Neural cell (in vitro differentiated cells): ENCODE data around the gene SCN1A. TPM values are rescaled to one million over a fixed set of nuclear protein-coding genes. Genes with fewer than 3 reads are reported as not detected.

Experiments used
- H2AFZ ChIP-seq: fragments of 200-600, 300-800 bp; sonication (generic), shearing (Covaris generic); 2 replicates; pipeline ENCODE4 v1.6.0; 2014; ENCODE audit warnings: low read depth, mild to moderate bottlenecking, antibody characterized with exemption, low read length, moderate library complexity
- H3F3A ChIP-seq: fragments of 200-600 bp; shearing (Covaris generic); 2 replicates; pipeline ENCODE4 v1.6.1; 2016; ENCODE audit warnings: mild to moderate bottlenecking, moderate library complexity, mixed read lengths, antibody characterized with exemption, low read length; ENCODE audit not compliant: insufficient read depth, poor library complexity, severe bottlenecking
- H3K27ac ChIP-seq: fragments of 200-600, 300-800 bp; sonication (generic), shearing (Covaris generic); 2 replicates; pipeline ENCODE4 v1.5.1; 2014; ENCODE audit warnings: mild to moderate bottlenecking, low read length, moderate library complexity
- H3K27me3 ChIP-seq: fragments of 300-800, 200-600 bp; sonication (generic), shearing (Covaris generic); 2 replicates; pipeline ENCODE4 v1.6.0; 2014; ENCODE audit warnings: mild to moderate bottlenecking, low read depth, low read length, moderate library complexity; ENCODE audit not compliant: insufficient read depth
- H3K36me3 ChIP-seq: fragments of 300-800, 200-600 bp; sonication (generic), shearing (Covaris generic); 2 replicates; pipeline ENCODE4 v1.5.1; 2014; ENCODE audit warnings: mild to moderate bottlenecking, antibody characterized with exemption, low read length, moderate library complexity; ENCODE audit not compliant: insufficient read depth
- H3K4me2 ChIP-seq: fragments of 300-800, 200-600 bp; sonication (generic), shearing (Covaris generic); 2 replicates; pipeline ENCODE4 v1.6.0; 2014; ENCODE audit warnings: mild to moderate bottlenecking, low read length
- H3K4me3 ChIP-seq: fragments of 300-800, 200-600 bp; sonication (generic), shearing (Covaris generic); 2 replicates; pipeline ENCODE4 v1.5.1; 2014; ENCODE audit warnings: mild to moderate bottlenecking, low read length, moderate library complexity
- H3K79me2 ChIP-seq: fragments of 200-600 bp; shearing (Covaris generic); replicated peaks from 2 replicates; pipeline ENCODE4 v1.6.0; 2014; ENCODE audit warnings: mild to moderate bottlenecking, low read length, moderate library complexity; ENCODE audit not compliant: insufficient read depth
- H3K9ac ChIP-seq: fragments of 300-800, 200-600 bp; sonication (generic), shearing (Covaris generic); 2 replicates; pipeline ENCODE4 v1.6.1; 2016; ENCODE audit warnings: mild to moderate bottlenecking, low read length, mixed read lengths
- H3K9me2 ChIP-seq: fragments of 200-600 bp; shearing (Covaris generic); 2 replicates; pipeline ENCODE4 v1.6.1; 2016; ENCODE audit warnings: mild to moderate bottlenecking, low read length, mixed read lengths; ENCODE audit not compliant: insufficient read depth
- H3K9me3 ChIP-seq: fragments of 200-600, 300-800 bp; sonication (generic), shearing (Covaris generic); 2 replicates; pipeline ENCODE4 v1.6.1; 2016; ENCODE audit warnings: mild to moderate bottlenecking, mixed run types, low read length, moderate library complexity, mixed read lengths
- H4K20me1 ChIP-seq: fragments of 200-600 bp; shearing (Covaris generic); 2 replicates; pipeline ENCODE4 v1.6.1; 2016; ENCODE audit warnings: mild to moderate bottlenecking, mixed run types; ENCODE audit not compliant: insufficient read depth
- CTCF ChIP-seq: fragments of 450-650 bp; IDR thresholded peaks from 2 replicates; pipeline ENCODE4 v1.5.1; 2014; ENCODE audit warnings: antibody characterized with exemption, mild to moderate bottlenecking, moderate library complexity; ENCODE audit not compliant: poor library complexity, severe bottlenecking
- EP300 ChIP-seq: fragments of 450-650 bp; conservative IDR thresholded peaks from 2 replicates; pipeline ENCODE4 v1.6.1; 2014; ENCODE audit warnings: antibody characterized with exemption, mild to moderate bottlenecking, moderate library complexity; ENCODE audit not compliant: poor library complexity, severe bottlenecking
- EZH2 ChIP-seq: fragments of 200-600, 300-800 bp; shearing (Covaris generic), sonication (generic); IDR thresholded peaks from 2 replicates; pipeline ENCODE4 v1.6.1; 2014; ENCODE audit warnings: antibody characterized with exemption, low read length, borderline replicate concordance, mild to moderate bottlenecking; ENCODE audit not compliant: insufficient read depth, poor library complexity, severe bottlenecking
- MXI1 ChIP-seq: fragments of 450-650 bp; conservative IDR thresholded peaks from 2 replicates; pipeline ENCODE4 v1.6.1; 2014; ENCODE audit warnings: antibody characterized with exemption, mild to moderate bottlenecking; ENCODE audit not compliant: poor library complexity, severe bottlenecking
- POLR2AphosphoS5 ChIP-seq: IDR thresholded peaks from 2 replicates; pipeline ENCODE4 v1.6.1; 2012
- RAD21 ChIP-seq: fragments of 450-650 bp; conservative IDR thresholded peaks from 2 replicates; pipeline ENCODE4 v1.6.1; 2014; ENCODE audit warnings: antibody characterized with exemption, mild to moderate bottlenecking, moderate library complexity
- REST ChIP-seq: IDR thresholded peaks from 2 replicates; pipeline ENCODE4 v1.6.1; 2012; ENCODE audit warnings: borderline replicate concordance
- SMC3 ChIP-seq: fragments of 450-650 bp; conservative IDR thresholded peaks from 2 replicates; pipeline ENCODE4 v1.6.1; 2014; ENCODE audit warnings: antibody characterized with exemption, mild to moderate bottlenecking, moderate library complexity; ENCODE audit not compliant: poor library complexity
- TAF1 ChIP-seq: IDR thresholded peaks from 2 replicates; pipeline ENCODE4 v1.6.1; 2012; ENCODE audit warnings: low read depth
- polyA plus RNA-seq: library from polyadenylated mRNA; depleted of rRNA; stranded (reverse); fragments of >200 nt; gene quantifications from 2 replicates; pipeline ENCODE4 v1.2.3, GENCODE V29; 2014

Gene SCN1A
- polyA plus RNA-seq, 1 donor from 2014 or later, result 1.0 TPM

- Histone ChIP-seq H3K4me2 (no peak overlapping the region), H3K9ac (no peak overlapping the region), H3K9me2 (no peaks in the 10 kb centered on the region), H3F3A (no peaks in the 10 kb centered on the region), H2AFZ (no peak overlapping the region), H3K4me3 (no peak overlapping the region), H4K20me1 (no peaks in the 10 kb centered on the region), H3K36me3 (no peaks in the 10 kb centered on the region), H3K27ac (no peak overlapping the region), H3K9me3 (no peaks in the 10 kb centered on the region), H3K27me3 (no peaks in the 10 kb centered on the region), H3K79me2 (no peaks in the 10 kb centered on the region)
- TF ChIP-seq CTCF, result no peak
- no peak for TF ChIP-seq EP300
- no peak for TF ChIP-seq EZH2
- no peak for TF ChIP-seq SMC3
- TF ChIP-seq RAD21, result no peak
- TF ChIP-seq MXI1, result no peak
- no peak for TF ChIP-seq REST
Observed at GRCh38 chr2:166135849-166136258, 8.0 kb upstream of the SCN1A start.

GRCh38 chr2:166135152-166135848 lies 7.5 kb upstream of the SCN1A start:
- H2AFZ ChIP-seq, result no peak overlapping the region
- no peaks in the 10 kb centered on the region for H3F3A ChIP-seq
- no peak overlapping the region for H3K4me2 ChIP-seq
- H3K36me3 ChIP-seq, result no peaks in the 10 kb centered on the region
- no peaks in the 10 kb centered on the region for H3K9me2 ChIP-seq
- no peaks in the 10 kb centered on the region for H3K27me3 ChIP-seq
- no peak overlapping the region for H3K27ac ChIP-seq
- H4K20me1 ChIP-seq, result no peaks in the 10 kb centered on the region
- TF ChIP-seq MXI1, result no peak
- TF ChIP-seq REST, result no peak
- no peak for TF ChIP-seq EP300
- no peak for TF ChIP-seq TAF1
- TF ChIP-seq RAD21, result no peak
- no peak for TF ChIP-seq EZH2
- no peak for TF ChIP-seq POLR2AphosphoS5
- no peak for TF ChIP-seq SMC3
- TF ChIP-seq CTCF, result no peak
- no peak overlapping the region for H3K4me3 ChIP-seq
- no peaks in the 10 kb centered on the region for H3K9me3 ChIP-seq
- H3K9ac ChIP-seq, result no peak overlapping the region
- H3K79me2 ChIP-seq, result no peaks in the 10 kb centered on the region
